HCT116 (cell line): ENCODE results near the gene WAC. TPM values are rescaled to one million over a fixed set of nuclear protein-coding genes. Genes with fewer than 3 reads are reported as not detected.
A peak's percentile ranks its signal among the peaks of the same experiment; 100 is the strongest.

Experiments used
- ATAC-seq: fragments of 200-7000 bp; cut with Tn5 transposase; 2 replicates; pipeline ENCODE4 v1.9.1; 2020; ENCODE audit warnings: mild to moderate bottlenecking, moderate library complexity
- BruUV-seq: library from RNA; stranded (reverse); fragments of 400-500 nt; replicated peaks from 2 replicates; lab custom pipeline; 2021; lab: Mats Ljungman, UMichigan
- CTCF ChIA-PET: fragments of 300-600 bp; sonication (Branson Sonifier 250); formaldehyde crosslinking; loops from one replicate; lab custom pipeline; 2021; ENCODE audit warnings: antibody characterized with exemption; lab: Charles Lee
- POLR2A ChIA-PET: fragments of 300-600, 350-600 bp; sonication (Branson Sonifier 250); formaldehyde crosslinking; loops from one replicate; lab custom pipeline; 2021; ENCODE audit warnings: antibody characterized with exemption; lab: Charles Lee
- RAD21 ChIA-PET, 2 experiments: fragments of 300-600 bp; sonication (Branson Sonifier 250); formaldehyde crosslinking; loops; one replicate each; lab custom pipeline; 2023; ENCODE audit warnings: low total read pairs in 2 of 2; ENCODE audit not compliant: uncharacterized antibody in 2 of 2, unreplicated experiment in 2 of 2, low non-redundant PET in 1 of 2; lab: Charles Lee
- DNase-seq: peaks from one replicate; pipeline ENCODE4 v3.0.0-alpha.2; 2010; ENCODE audit warnings: low read depth, low spot score
- H2AFZ ChIP-seq: fragments of 200-600 bp; shearing (Covaris generic), sonication (generic); 2 replicates; pipeline ENCODE4 v1.6.1; 2017; ENCODE audit warnings: low read depth, mixed run types, mixed read lengths, antibody characterized with exemption, low read length; ENCODE audit not compliant: poor library complexity, severe bottlenecking
- H3K27ac ChIP-seq: 2 replicates; pipeline ENCODE4 v1.5.1; 2012; ENCODE audit warnings: low read depth, low read length
- H3K27me3 ChIP-seq: fragments of 200-600 bp; sonication (generic); 2 replicates; pipeline ENCODE4 v1.6.1; 2016; ENCODE audit warnings: mixed run types, low read length, mixed read lengths; ENCODE audit not compliant: insufficient read depth
- H3K36me3 ChIP-seq, 2 experiments: fragments of 200-500 bp in 1 of 2; fragments of 200-600 bp in 1 of 2; sonication (Bioruptor generic) in 1 of 2; sonication (generic) in 1 of 2; 2 replicates each; pipeline versions ENCODE4 v1.5.1 to v1.6.1; 2014 to 2016; ENCODE audit warnings: low read length in 2 of 2, inconsistent platforms in 1 of 2, mixed read lengths in 1 of 2, mixed run types in 1 of 2; ENCODE audit not compliant: insufficient read depth in 2 of 2, control insufficient read depth in 1 of 2
- H3K4me1 ChIP-seq, 2 experiments: fragments of 200-600 bp in 1 of 2; sonication (generic) in 1 of 2; 2 replicates each; pipeline versions ENCODE4 v1.5.1 to v1.6.1; 2012 to 2017; ENCODE audit warnings: low read length in 2 of 2, inconsistent platforms in 1 of 2, mild to moderate bottlenecking in 1 of 2, mixed read lengths in 1 of 2, mixed run types in 1 of 2, moderate library complexity in 1 of 2; ENCODE audit not compliant: insufficient read depth in 2 of 2, control insufficient read depth in 1 of 2
- H3K4me2 ChIP-seq: fragments of 200-600 bp; sonication (generic); 2 replicates; pipeline ENCODE4 v1.6.1; 2017; ENCODE audit warnings: mixed run types, low read length, mixed read lengths
- H3K4me3 ChIP-seq, 2 experiments: fragments of 200-600 bp in 1 of 2; sonication (generic) in 1 of 2; replicated peaks in 1 of 2; 2 replicates each; pipeline ENCODE4 v1.5.1; 2011 to 2016; ENCODE audit warnings: low read length in 2 of 2, control low read depth in 1 of 2, low read depth in 1 of 2, mild to moderate bottlenecking in 1 of 2, mixed read lengths in 1 of 2, mixed run types in 1 of 2
- H3K79me2 ChIP-seq: fragments of 200-600 bp; sonication (generic); 2 replicates; pipeline ENCODE4 v1.6.1; 2017; ENCODE audit warnings: mild to moderate bottlenecking, mixed run types, low read length, moderate library complexity, mixed read lengths; ENCODE audit not compliant: insufficient read depth
- H3K9ac ChIP-seq: fragments of 200-600 bp; sonication (generic); 2 replicates; pipeline ENCODE4 v1.6.1; 2016; ENCODE audit warnings: low read length, mixed read lengths
- H3K9me2 ChIP-seq: fragments of 200-600 bp; sonication (generic), shearing (Covaris generic); 2 replicates; pipeline ENCODE4 v1.6.1; 2017; ENCODE audit warnings: mixed run types, mild to moderate bottlenecking, moderate library complexity; ENCODE audit not compliant: insufficient read depth
- H3K9me3 ChIP-seq, 2 experiments: fragments of 200-500 bp in 1 of 2; fragments of 200-600 bp in 1 of 2; sonication (Bioruptor generic) in 1 of 2; sonication (generic) in 1 of 2; 2 replicates each; pipeline ENCODE4 v1.6.1; 2014 to 2017; ENCODE audit warnings: low read length in 2 of 2, mixed read lengths in 2 of 2, inconsistent platforms in 1 of 2, low read depth in 1 of 2, mild to moderate bottlenecking in 1 of 2, mixed run types in 1 of 2, moderate library complexity in 1 of 2; ENCODE audit not compliant: control insufficient read depth in 1 of 2, insufficient read depth in 1 of 2
- H4K20me1 ChIP-seq: fragments of 200-600 bp; sonication (generic), shearing (Covaris generic); 2 replicates; pipeline ENCODE4 v1.6.1; 2017; ENCODE audit warnings: mixed run types, mild to moderate bottlenecking, moderate library complexity; ENCODE audit not compliant: insufficient read depth
- CBX3 ChIP-seq: IDR thresholded peaks from 2 replicates; pipeline ENCODE4 v1.6.1; 2012; ENCODE audit warnings: low read depth
- CEBPB ChIP-seq: IDR thresholded peaks from 2 replicates; pipeline ENCODE4 v1.6.1; 2012; ENCODE audit warnings: low read depth
- CTCF ChIP-seq, 3 experiments: fragments of 200-600 bp in 1 of 3; sonication (generic) in 1 of 3; IDR thresholded peaks in 2 of 3; conservative IDR thresholded peaks in 1 of 3; 2 replicates each; pipeline ENCODE4 v1.5.1; 2012 to 2017; ENCODE audit warnings: low read depth in 2 of 3, low read length in 2 of 3, antibody characterized with exemption in 1 of 3, borderline replicate concordance in 1 of 3, control low read depth in 1 of 3, mild to moderate bottlenecking in 1 of 3, mixed read lengths in 1 of 3, mixed run types in 1 of 3, moderate library complexity in 1 of 3; ENCODE audit not compliant: insufficient read depth in 1 of 3
- EGR1 ChIP-seq: IDR thresholded peaks from 2 replicates; pipeline ENCODE4 v1.6.1; 2012; ENCODE audit warnings: low read depth
- EZH2 ChIP-seq: fragments of 200-600 bp; sonication (generic); IDR thresholded peaks from 2 replicates; pipeline ENCODE4 v1.6.1; 2017; ENCODE audit warnings: antibody characterized with exemption, mixed run types
- EZH2phosphoT487 ChIP-seq: fragments of 200-600 bp; IDR thresholded peaks from 2 replicates; pipeline ENCODE4 v1.6.1; 2018; ENCODE audit warnings: antibody characterized with exemption, borderline replicate concordance
- FOSL1 ChIP-seq: IDR thresholded peaks from 2 replicates; pipeline ENCODE4 v1.6.1; 2012; ENCODE audit warnings: low read depth
- JUND ChIP-seq: IDR thresholded peaks from 2 replicates; pipeline ENCODE4 v1.6.1; 2012
- POLR2A ChIP-seq: IDR thresholded peaks from 2 replicates; pipeline ENCODE4 v1.7.0; 2011; ENCODE audit warnings: borderline replicate concordance; ENCODE audit not compliant: insufficient read depth, insufficient read length; ENCODE audit errors: extremely low read depth
- POLR2AphosphoS5 ChIP-seq: IDR thresholded peaks from 2 replicates; pipeline ENCODE4 v1.6.1; 2011; ENCODE audit warnings: mild to moderate bottlenecking, low read depth, low read length, moderate library complexity
- SP1 ChIP-seq: IDR thresholded peaks from 2 replicates; pipeline ENCODE4 v1.6.1; 2012; ENCODE audit warnings: low read depth
- intact Hi-C: fragments of 100-400 bp; cut with micrococcal nuclease; formaldehyde crosslinking; loops from 2 replicates; pipeline ENCODE4 v1.10.0; 2022
- total RNA-seq: library from RNA; stranded (reverse); gene quantifications from one replicate; pipeline ENCODE4 v1.2.1, GENCODE V29; 2021; ENCODE audit not compliant: unreplicated experiment

The WAC gene
- total RNA-seq, 1 experiment from 2014 or later = 117 TPM

DNA sequence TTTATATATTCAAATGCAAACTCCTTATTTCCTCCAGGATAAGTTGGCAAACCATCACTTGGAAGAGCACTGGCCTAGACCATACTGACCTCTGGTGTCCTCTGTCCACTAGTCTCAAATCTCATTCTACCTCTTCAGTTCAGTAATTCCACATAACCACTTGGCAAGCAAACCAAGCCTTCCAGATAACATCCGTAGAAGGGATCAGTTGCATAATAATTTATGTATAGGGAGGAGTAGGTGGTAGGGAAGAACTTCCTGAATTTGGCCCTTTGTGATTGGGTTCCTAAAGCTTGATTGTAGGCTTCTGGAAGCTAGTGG is 55.0 kb downstream of the WAC start:
- H3K4me2 ChIP-seq = no peak overlapping the region
- H3K4me3 ChIP-seq = no peak overlapping the region
- no TSS peak for BruUV-seq
- H3K9ac ChIP-seq = no peak overlapping the region
- intact Hi-C loops = no loop called here
- no peaks in the 10 kb centered on the region for H3K9me2 ChIP-seq
- DNase-seq = no peak
- no peak overlapping the region for H2AFZ ChIP-seq
- no peaks in the 10 kb centered on the region for H3K9me3 ChIP-seq
- ChIA-PET CTCF (no interaction called here), POLR2A (no interaction called here), RAD21 (no interaction called here)
- H3K4me1 ChIP-seq = peaks cover 0 to 17% of the 10 kb centered on the region in 2 experiments; a peak in 2 of 4 replicates
- H3K79me2 ChIP-seq = peaks cover 100% of the 10 kb centered on the region
- no peak overlapping the region for H3K27ac ChIP-seq
- peaks cover 31% of the 10 kb centered on the region; the same call in 1 of the 2 replicates for H4K20me1 ChIP-seq
- H3K36me3 ChIP-seq = peaks cover 42 to 50% of the 10 kb centered on the region in 2 experiments
- no peak for ATAC-seq
- TF ChIP-seq SP1 (no peak), CTCF (IDR thresholded peaks at IDR 0.05 in 2 of 3, conservative IDR thresholded peaks at IDR 0.05 in 1 of 3; ENCODE audit: borderline replicate concordance in 1 of 3, insufficient read depth in 1 of 3, low read depth in 2 of 3, low read length in 2 of 3) (no peak), POLR2AphosphoS5 (no peak), POLR2A (no peak), EGR1 (no peak), EZH2phosphoT487 (no peak), CEBPB (no peak)
- TF ChIP-seq, all 23 proteins: peak for 0
- no peaks in the 10 kb centered on the region for H3K27me3 ChIP-seq

DNA sequence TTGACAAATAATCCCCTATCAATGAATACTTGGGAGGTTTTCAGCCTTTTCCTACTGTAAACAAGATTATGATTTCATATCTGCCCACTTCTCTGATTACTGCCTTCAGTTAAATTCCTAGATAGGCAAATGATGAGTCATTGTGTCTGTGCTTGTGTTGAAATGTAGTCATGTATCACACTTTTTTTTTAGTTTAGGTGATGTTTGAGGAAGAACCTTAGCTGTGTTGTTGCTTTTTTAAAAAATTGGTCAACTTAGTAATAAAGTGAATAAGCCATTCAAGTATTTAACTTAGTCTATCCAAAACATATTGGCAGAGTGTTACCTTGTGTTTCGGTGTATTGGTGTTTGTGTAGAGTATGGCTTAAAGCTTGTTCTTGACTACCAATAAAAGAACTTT is 60.0 kb downstream of the WAC start:
- Histone ChIP-seq H3K4me2 (peak overlapping the region; percentile 40; the same call in 1 of the 2 replicates), H3K9me3 (no peaks in the 10 kb centered on the region), H3K79me2 (peaks cover 100% of the 10 kb centered on the region), H3K4me1 (peaks cover 0 to 20% of the 10 kb centered on the region in 2 experiments; a peak in 2 of 4 replicates), H2AFZ (no peak overlapping the region), H3K27me3 (no peaks in the 10 kb centered on the region), H3K4me3 (no peak overlapping the region), H3K27ac (no peak overlapping the region), H3K36me3 (peaks cover 31 to 33% of the 10 kb centered on the region in 2 experiments), H3K9ac (no peak overlapping the region), H4K20me1 (peaks cover 46% of the 10 kb centered on the region; the same call in 1 of the 2 replicates), H3K9me2 (no peaks in the 10 kb centered on the region)
- RAD21 ChIA-PET = no interaction called here
- CTCF ChIA-PET = no interaction called here
- POLR2A ChIA-PET = interaction anchor here (0.6 kb wide), 1 partner anchor 48 kb away, joined by 3 read pairs; no protein-coding TSS in a partner anchor
- intact Hi-C loops = no loop called here
- peak; percentile 52; the same call in 1 of the 2 replicates for ATAC-seq
- peak; percentile 2 for DNase-seq
- TF ChIP-seq JUND (peak; percentile 34; the same call in 1 of the 2 replicates), SP1 (peak; percentile 29; the same call in 1 of the 2 replicates), FOSL1 (peak; percentile 54), EZH2phosphoT487 (no peak), CEBPB (peak; percentile 69; the same call in 1 of the 2 replicates), EZH2 (no peak), CBX3 (0 out of 2 replicates have a peak, but pooled peaks have one; percentile 36)
- no TSS peak for BruUV-seq
